Retina (tissue), 1 donor: ENCODE results near the gene CPNE7.

Experiments used
- DNase-seq: peaks from one replicate; pipeline ENCODE4 v3.0.0-alpha.2; 2016

Gene CPNE7

GRCh38 chr16:89575247-89576152, at the start of gene CPNE7:
TSS of gene CPNE7 (plus strand) at chr16:89575758. CDS start at chr16:89575898, 140 bp downstream.
- DNase-seq: no peak

GRCh38 chr16:89529097-89529496, 46.5 kb upstream of the CPNE7 start:
- DNase-seq: no peak

- DNase-seq: no peak
Measured at GRCh38 chr16:89530401-89531381, 44.9 kb upstream of the CPNE7 start.

GRCh38 chr16:89531821-89532526, 43.6 kb upstream of the CPNE7 start:
- no peak for DNase-seq

- DNase-seq: no peak
Measured at GRCh38 chr16:89534252-89534756, 41.3 kb upstream of the CPNE7 start.

GRCh38 chr16:89536371-89536770, 39.2 kb upstream of the CPNE7 start:
- DNase-seq: no peak

GRCh38 chr16:89536886-89537548, 38.5 kb upstream of the CPNE7 start:
- no peak for DNase-seq

GRCh38 chr16:89537549-89537925, 38.0 kb upstream of the CPNE7 start:
- DNase-seq: no peak

- no peak for DNase-seq
Measured at GRCh38 chr16:89538286-89538685, 37.3 kb upstream of the CPNE7 start.

- no peak for DNase-seq
Measured at GRCh38 chr16:89540557-89540956, 35.0 kb upstream of the CPNE7 start.

- DNase-seq: no peak
Measured at GRCh38 chr16:89541792-89542191, 33.8 kb upstream of the CPNE7 start.

- DNase-seq: no peak
Measured at GRCh38 chr16:89544113-89544512, 31.4 kb upstream of the CPNE7 start.

GRCh38 chr16:89544713-89545043, 30.9 kb upstream of the CPNE7 start:
- no peak for DNase-seq

GRCh38 chr16:89545044-89545830, 30.3 kb upstream of the CPNE7 start:
- DNase-seq: no peak

GRCh38 chr16:89545831-89546574, 29.6 kb upstream of the CPNE7 start:
- DNase-seq: no peak

GRCh38 chr16:89546781-89547180, 28.8 kb upstream of the CPNE7 start:
- no peak for DNase-seq

- DNase-seq: no peak
Measured at GRCh38 chr16:89547291-89547690, 28.3 kb upstream of the CPNE7 start.

- no peak for DNase-seq
Measured at GRCh38 chr16:89547860-89548259, 27.7 kb upstream of the CPNE7 start.

- no peak for DNase-seq
Measured at GRCh38 chr16:89548344-89549006, 27.1 kb upstream of the CPNE7 start.
